Measurements from ENCODE around the gene ZNF599. TPM values are rescaled to one million over a fixed set of nuclear protein-coding genes. Genes with fewer than 3 reads are reported as not detected.
"Not testable (repeated sequence)": the region's sequence is repeated elsewhere in the genome, so short reads cannot be mapped to it uniquely, and the experiment has no call there.

The ZNF599 gene
- total RNA-seq, 4 donors from 2014 or later: 2.5 to 5.0 (median 3.9) TPM

DNA sequence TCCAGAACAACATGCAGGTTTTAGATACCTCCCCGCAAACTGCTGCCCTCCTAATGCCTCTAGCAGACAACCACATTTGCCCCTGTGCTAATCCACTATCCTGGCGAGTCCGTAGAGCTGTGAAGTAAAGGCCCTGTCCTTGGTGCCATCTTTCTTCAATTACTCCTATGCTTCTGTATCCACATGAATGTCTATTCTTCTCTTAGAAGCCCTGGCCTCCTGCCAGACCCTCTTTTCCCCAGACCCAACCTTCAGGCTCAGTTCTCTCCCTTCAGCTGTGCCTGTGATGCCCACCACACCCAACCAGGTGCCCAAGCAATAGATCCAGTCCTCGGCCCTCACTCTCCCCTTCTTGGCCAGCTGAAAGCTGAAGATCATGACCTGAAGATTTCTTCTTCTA, 31.1 kb upstream of the ZNF599 start:
- H3K9me3 ChIP-seq: peaks cover 0 to 4% (median 0%) of the 10 kb centered on the region in 4 donors
- no peak for TF ChIP-seq POLR2A (IDR thresholded peaks at IDR 0.05)
- TF ChIP-seq, protein P1, sequence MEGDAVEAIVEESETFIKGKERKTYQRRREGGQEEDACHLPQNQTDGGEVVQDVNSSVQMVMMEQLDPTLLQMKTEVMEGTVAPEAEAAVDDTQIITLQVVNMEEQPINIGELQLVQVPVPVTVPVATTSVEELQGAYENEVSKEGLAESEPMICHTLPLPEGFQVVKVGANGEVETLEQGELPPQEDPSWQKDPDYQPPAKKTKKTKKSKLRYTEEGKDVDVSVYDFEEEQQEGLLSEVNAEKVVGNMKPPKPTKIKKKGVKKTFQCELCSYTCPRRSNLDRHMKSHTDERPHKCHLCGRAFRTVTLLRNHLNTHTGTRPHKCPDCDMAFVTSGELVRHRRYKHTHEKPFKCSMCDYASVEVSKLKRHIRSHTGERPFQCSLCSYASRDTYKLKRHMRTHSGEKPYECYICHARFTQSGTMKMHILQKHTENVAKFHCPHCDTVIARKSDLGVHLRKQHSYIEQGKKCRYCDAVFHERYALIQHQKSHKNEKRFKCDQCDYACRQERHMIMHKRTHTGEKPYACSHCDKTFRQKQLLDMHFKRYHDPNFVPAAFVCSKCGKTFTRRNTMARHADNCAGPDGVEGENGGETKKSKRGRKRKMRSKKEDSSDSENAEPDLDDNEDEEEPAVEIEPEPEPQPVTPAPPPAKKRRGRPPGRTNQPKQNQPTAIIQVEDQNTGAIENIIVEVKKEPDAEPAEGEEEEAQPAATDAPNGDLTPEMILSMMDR (IDR thresholded peaks at IDR 0.05): no peak
- H3K4me3 ChIP-seq: no peak overlapping the region
- H3K4me1 ChIP-seq: no peaks in the 10 kb centered on the region
- no peak for DNase-seq
- no peak overlapping the region for H3K27ac ChIP-seq
- H3K27me3 ChIP-seq: no peaks in the 10 kb centered on the region
- no peaks in the 10 kb centered on the region for H3K36me3 ChIP-seq

DNA sequence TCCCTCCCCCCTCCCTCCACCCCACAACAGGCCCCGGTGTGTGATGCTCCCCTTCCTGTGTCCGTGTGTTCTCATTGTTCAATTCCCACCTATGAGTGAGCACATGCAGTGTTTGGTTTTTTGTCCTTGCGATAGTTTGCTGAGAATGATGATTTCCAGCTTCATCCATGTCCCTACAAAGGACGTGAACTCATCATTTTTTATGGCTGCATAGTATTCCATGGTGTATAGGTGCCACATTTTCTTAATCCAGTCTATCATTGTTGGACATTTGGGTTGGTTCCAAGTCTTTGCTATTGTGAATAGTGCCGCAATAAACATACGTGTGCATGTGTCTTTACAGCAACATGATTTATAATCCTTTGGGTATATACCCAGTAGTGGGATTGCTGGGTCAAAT, 23.9 kb upstream of the ZNF599 start:
- not testable (repeated sequence) for H3K27ac ChIP-seq, DNase-seq, H3K27me3 ChIP-seq, H3K36me3 ChIP-seq, H3K4me3 ChIP-seq, H3K9me3 ChIP-seq, H3K4me1 ChIP-seq

DNA sequence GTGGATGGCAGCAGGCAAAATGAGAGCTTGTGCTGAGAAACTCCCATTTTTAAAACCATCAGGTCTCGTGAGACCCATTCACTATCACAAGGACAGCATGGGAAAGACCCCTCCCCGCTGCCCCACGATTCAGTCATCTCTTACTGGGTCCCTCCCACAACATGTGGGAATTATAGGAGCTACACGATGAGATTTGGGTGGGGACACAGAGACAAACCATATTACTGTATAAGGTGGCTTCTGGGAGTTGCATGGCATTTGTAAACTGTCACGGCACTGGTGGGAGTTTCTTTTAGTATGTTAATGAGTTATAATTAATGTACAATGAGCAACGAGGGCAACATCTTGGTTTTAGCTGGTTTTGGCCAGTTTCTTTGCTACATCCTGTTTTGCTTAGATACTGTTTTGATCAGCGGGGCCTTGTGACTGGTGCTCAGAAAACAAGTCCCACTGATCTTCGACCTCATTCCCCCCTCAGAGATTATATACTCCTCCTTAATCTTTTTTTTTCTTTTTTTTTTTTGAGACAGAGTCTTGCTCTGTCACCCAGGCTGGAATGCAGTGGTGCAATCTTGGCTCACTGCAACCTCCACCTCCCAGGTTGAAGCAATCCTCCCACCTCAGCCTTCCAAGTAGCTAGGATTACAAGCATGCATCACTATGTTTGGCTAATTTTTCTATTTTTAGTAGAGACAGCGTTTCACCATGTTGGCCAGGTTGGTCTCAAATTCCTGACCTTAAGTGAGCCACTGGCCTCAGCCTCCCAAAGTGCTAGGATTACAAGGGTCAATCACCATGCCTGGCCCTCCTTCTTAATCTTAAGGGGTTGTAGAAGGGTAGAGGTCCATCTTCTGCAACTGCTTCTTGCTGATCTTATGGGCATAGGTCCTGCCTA, 21.3 kb upstream of the ZNF599 start:
- TF ChIP-seq, protein P1 (IDR thresholded peaks at IDR 0.05): no peak
- TF ChIP-seq POLR2A (IDR thresholded peaks at IDR 0.05): no peak
- Histone ChIP-seq H3K27me3 (no peaks in the 10 kb centered on the region), H3K4me1 (no peaks in the 10 kb centered on the region), H3K4me3 (no peak overlapping the region), H3K36me3 (no peaks in the 10 kb centered on the region), H3K27ac (no peak overlapping the region), H3K9me3 (no peaks in the 10 kb centered on the region)
- DNase-seq: no peak

DNA sequence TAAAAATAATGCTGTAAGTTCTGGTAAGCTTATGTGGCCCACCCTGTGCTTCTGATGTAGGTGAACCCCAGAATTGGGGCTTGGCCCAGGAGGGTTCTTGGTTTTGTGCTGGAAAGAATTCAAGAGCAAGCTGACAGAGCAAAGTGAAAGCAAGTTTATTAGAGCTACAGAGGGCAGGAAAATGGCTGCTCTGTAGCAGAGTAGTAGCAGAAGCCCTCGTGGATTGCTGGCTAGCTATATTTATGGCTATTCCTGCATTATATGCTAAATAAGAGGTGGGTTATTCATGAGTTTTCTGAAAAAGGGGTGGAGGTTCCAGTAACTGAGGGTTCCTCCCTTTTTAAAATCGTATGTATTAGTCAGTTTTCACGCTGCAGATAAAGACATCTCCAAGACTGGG, 20.6 kb upstream of the ZNF599 start:
- TF ChIP-seq, protein P1 (IDR thresholded peaks at IDR 0.05): no peak
- no peak for TF ChIP-seq POLR2A (IDR thresholded peaks at IDR 0.05)

DNA sequence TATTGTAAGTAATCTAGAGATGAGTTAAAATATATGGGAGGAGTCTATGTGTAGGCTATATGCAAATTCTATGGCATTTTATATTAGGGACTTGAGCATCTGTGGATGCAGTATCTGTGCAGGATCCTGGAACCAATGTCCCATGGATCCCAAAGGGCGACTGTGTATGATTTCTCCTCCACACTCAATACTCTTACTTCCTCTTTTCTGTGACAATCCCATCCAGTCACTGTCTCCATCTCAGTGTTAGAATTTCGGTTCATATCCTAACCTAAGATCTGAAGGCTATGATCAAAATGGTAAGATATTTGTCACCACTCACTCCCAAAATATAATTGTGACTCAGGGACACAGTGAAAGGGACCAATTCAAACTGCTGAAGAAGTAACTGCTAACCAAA, 15.1 kb upstream of the ZNF599 start:
- DNase-seq: no peak
- no peak overlapping the region for H3K4me3 ChIP-seq
- H3K9me3 ChIP-seq: no peaks in the 10 kb centered on the region
- no peaks in the 10 kb centered on the region for H3K4me1 ChIP-seq
- H3K27me3 ChIP-seq: no peaks in the 10 kb centered on the region
- H3K27ac ChIP-seq: no peak overlapping the region
- TF ChIP-seq, protein P1 (IDR thresholded peaks at IDR 0.05): no peak
- no peak for TF ChIP-seq POLR2A (IDR thresholded peaks at IDR 0.05)
- H3K36me3 ChIP-seq: no peaks in the 10 kb centered on the region

More for the DNA sequence above, 20.6 kb upstream of the ZNF599 start:
- H3K4me1 ChIP-seq: no peaks in the 10 kb centered on the region
- H3K9me3 ChIP-seq: no peaks in the 10 kb centered on the region
- no peak overlapping the region for H3K27ac ChIP-seq
- H3K4me3 ChIP-seq: no peak overlapping the region
- DNase-seq: no peak
- H3K27me3 ChIP-seq: no peaks in the 10 kb centered on the region
- no peaks in the 10 kb centered on the region for H3K36me3 ChIP-seq

DNA sequence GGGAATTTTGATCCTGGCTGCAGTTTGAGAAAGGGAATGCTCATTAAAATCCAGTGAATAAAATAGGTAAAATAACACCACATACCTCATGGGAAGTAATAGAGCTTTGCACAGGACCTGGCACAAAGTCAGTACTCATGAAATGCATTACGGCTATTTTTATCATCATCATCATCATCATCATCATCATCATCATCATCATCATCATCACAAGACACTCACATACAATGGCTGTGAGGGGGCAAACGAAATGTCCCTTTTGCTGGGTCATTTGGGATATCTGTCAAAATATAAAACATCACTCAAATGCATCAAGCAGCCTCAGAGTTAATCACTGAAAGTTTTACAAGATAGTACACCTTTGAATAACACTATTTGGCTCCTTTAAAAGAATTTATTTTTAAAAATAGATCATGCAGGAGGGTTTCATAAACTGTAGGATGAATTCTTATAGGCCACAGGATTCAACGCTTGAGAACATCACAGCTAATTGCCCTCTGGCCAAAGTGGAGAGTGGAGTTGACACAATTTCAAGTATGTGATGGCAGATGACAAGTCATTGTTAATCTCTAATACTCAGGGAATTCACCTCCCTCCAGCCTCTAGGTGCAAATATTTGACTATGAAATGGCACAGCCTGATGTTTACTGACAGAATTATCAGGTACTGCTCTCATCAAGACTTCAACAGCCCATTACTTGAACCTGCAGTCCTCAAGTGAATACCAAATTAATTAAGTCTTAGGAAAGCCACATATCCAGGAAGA, 14.2 kb upstream of the ZNF599 start:
- H3K4me1 ChIP-seq: no peaks in the 10 kb centered on the region

More for the DNA sequence above, 14.2 kb upstream of the ZNF599 start:
- DNase-seq: no peak
- TF ChIP-seq, protein P1 (IDR thresholded peaks at IDR 0.05): no peak
- no peak for TF ChIP-seq POLR2A (IDR thresholded peaks at IDR 0.05)
- Histone ChIP-seq H3K36me3 (no peaks in the 10 kb centered on the region), H3K27ac (no peak overlapping the region), H3K4me3 (no peak overlapping the region), H3K27me3 (no peaks in the 10 kb centered on the region), H3K9me3 (no peaks in the 10 kb centered on the region)
